ENCODE measurements around the gene RNF2.

DNA sequence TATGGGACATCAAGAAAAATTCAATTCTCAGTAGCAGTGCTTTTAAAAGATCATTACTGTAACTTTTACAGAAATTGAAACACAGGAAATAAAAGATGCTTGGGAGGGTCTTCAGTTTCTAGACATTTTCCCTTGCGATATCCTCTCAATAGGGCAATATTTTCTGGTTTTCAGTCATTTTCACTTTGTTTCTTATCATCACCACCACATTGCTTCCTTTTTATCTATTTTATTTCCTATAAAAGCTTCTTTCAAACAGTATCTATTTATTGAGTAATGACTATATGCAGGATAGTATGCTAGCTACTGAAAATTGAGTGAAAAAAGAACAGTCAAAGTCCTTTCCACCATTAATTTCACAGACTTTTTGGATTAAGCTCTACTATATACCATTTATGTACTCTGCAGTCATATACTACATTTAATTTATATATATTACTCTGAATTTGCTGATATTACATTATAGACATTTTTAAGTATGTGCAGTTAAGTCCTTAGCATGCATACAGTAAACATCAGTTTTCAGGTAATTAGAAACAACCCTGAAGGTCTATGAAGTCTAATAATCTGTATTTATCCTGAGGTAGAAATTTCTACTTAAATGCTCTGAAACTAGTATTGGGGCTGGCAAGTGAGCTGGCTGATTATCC is 92.7 kb downstream of the RNF2 start:
- TF ChIP-seq, protein P1, sequence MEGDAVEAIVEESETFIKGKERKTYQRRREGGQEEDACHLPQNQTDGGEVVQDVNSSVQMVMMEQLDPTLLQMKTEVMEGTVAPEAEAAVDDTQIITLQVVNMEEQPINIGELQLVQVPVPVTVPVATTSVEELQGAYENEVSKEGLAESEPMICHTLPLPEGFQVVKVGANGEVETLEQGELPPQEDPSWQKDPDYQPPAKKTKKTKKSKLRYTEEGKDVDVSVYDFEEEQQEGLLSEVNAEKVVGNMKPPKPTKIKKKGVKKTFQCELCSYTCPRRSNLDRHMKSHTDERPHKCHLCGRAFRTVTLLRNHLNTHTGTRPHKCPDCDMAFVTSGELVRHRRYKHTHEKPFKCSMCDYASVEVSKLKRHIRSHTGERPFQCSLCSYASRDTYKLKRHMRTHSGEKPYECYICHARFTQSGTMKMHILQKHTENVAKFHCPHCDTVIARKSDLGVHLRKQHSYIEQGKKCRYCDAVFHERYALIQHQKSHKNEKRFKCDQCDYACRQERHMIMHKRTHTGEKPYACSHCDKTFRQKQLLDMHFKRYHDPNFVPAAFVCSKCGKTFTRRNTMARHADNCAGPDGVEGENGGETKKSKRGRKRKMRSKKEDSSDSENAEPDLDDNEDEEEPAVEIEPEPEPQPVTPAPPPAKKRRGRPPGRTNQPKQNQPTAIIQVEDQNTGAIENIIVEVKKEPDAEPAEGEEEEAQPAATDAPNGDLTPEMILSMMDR (conservative IDR thresholded peaks at IDR 0.05 in 1 of 2, IDR thresholded peaks at IDR 0.05 in 1 of 2; ENCODE audit: extremely low read depth in 1 of 2, insufficient read depth in 1 of 2, low read depth in 1 of 2, low read length in 2 of 2): no peak
- no peak for TF ChIP-seq EZH2 (IDR thresholded peaks at IDR 0.05; ENCODE audit: borderline replicate concordance, low read length)
